ENCODE data around the gene GPRIN2. TPM values are rescaled to one million over a fixed set of nuclear protein-coding genes. Genes with fewer than 3 reads are reported as not detected.

Gene GPRIN2
- total RNA-seq, 2 experiments from 2014 or later: not detected

GRCh38 chr10:46552526-46553237, 3.8 kb downstream of the GPRIN2 start:
- Histone ChIP-seq H3K36me3 (ENCODE audit: insufficient read depth, low read length) (no peaks in the 10 kb centered on the region), H3K27ac (ENCODE audit: low read depth in 1 of 2, low read length in 2 of 2) (no peak overlapping the region), H3K4me3 (ENCODE audit: low read length) (no peak overlapping the region), H3K9me3 (ENCODE audit: control insufficient read depth in 1 of 2, insufficient read depth in 1 of 2, low read length in 2 of 2) (peaks cover 0 to 26% of the 10 kb centered on the region in 2 experiments), H3K27me3 (ENCODE audit: control insufficient read depth in 1 of 2, insufficient read depth in 2 of 2, low read length in 2 of 2) (peaks cover 30 to 35% of the 10 kb centered on the region in 2 experiments), H3K4me1 (ENCODE audit: insufficient read depth, low read length) (peaks cover 6% of the 10 kb centered on the region)
- Mint-ChIP-seq H3K4me1 (ENCODE audit: low read depth) (peaks cover 6% of the 10 kb centered on the region), H3K36me3 (ENCODE audit: low read depth) (no peaks in the 10 kb centered on the region), H3K27me3 (no peaks in the 10 kb centered on the region), H3K27ac (no peak overlapping the region), H3K4me3 (no peak overlapping the region), H3K9me3 (no peaks in the 10 kb centered on the region)
- POLR2A ChIA-PET: no interaction called here
- CTCF ChIA-PET: no interaction called here
- DNase-seq (peak in 2 of 14 experiments; percentile 0 to 2), ATAC-seq (ENCODE audit: poor library complexity) (no peak)
- intact Hi-C loops (cut with DNase I, micrococcal nuclease): loop anchor here in 1 of 2 experiments (10.0 kb wide), 1 partner anchor 1682 kb away; no protein-coding TSS in a partner anchor
- TF ChIP-seq CTCF (IDR thresholded peaks at IDR 0.05): no peak

GRCh38 chr10:46551701-46552525, 4.5 kb downstream of the GPRIN2 start:
- Histone ChIP-seq H3K27me3 (ENCODE audit: control insufficient read depth in 1 of 2, insufficient read depth in 2 of 2, low read length in 2 of 2) (peaks cover 23 to 27% of the 10 kb centered on the region in 2 experiments), H3K36me3 (ENCODE audit: insufficient read depth, low read length) (no peaks in the 10 kb centered on the region), H3K4me3 (ENCODE audit: low read length) (no peak overlapping the region), H3K9me3 (ENCODE audit: control insufficient read depth in 1 of 2, insufficient read depth in 1 of 2, low read length in 2 of 2) (peaks cover 0 to 18% of the 10 kb centered on the region in 2 experiments), H3K27ac (ENCODE audit: low read depth in 1 of 2, low read length in 2 of 2) (no peak overlapping the region), H3K4me1 (ENCODE audit: insufficient read depth, low read length) (peaks cover 6% of the 10 kb centered on the region)
- Mint-ChIP-seq H3K4me3 (no peak overlapping the region), H3K4me1 (ENCODE audit: low read depth) (peaks cover under 1% of the 10 kb centered on the region), H3K9me3 (no peaks in the 10 kb centered on the region), H3K36me3 (ENCODE audit: low read depth) (no peaks in the 10 kb centered on the region), H3K27ac (no peak overlapping the region), H3K27me3 (no peaks in the 10 kb centered on the region)
- DNase-seq: peak in 2 of 14 experiments; percentile 1
- ChIA-PET POLR2A (no interaction called here), CTCF (no interaction called here)
- intact Hi-C loops (cut with DNase I, micrococcal nuclease): loop anchor here in 1 of 2 experiments (2.0 to 10.0 kb wide), 2 partner anchors 21 to 1683 kb away; no protein-coding TSS in a partner anchor
- no peak for ATAC-seq (ENCODE audit: poor library complexity)
- no peak for TF ChIP-seq CTCF (IDR thresholded peaks at IDR 0.05)

- intact Hi-C loops (cut with DNase I, micrococcal nuclease): loop anchor here in 1 of 2 experiments (2.0 to 10.0 kb wide), 2 partner anchors 20 to 1684 kb away; no protein-coding TSS in a partner anchor
- POLR2A ChIA-PET: no interaction called here
- ATAC-seq (ENCODE audit: poor library complexity): no peak
These were observed 5.4 kb downstream of the GPRIN2 start for GRCh38 chr10:46550795-46551700.

More at GRCh38 chr10:46550795-46551700, 5.4 kb downstream of the GPRIN2 start:
- no peaks in the 10 kb centered on the region for H3K27me3 Mint-ChIP-seq
- Histone ChIP-seq H3K27ac (ENCODE audit: low read depth in 1 of 2, low read length in 2 of 2) (no peak overlapping the region), H3K4me3 (ENCODE audit: low read length) (no peak overlapping the region), H3K9me3 (ENCODE audit: control insufficient read depth in 1 of 2, insufficient read depth in 1 of 2, low read length in 2 of 2) (peaks cover 0 to 18% of the 10 kb centered on the region in 2 experiments), H3K27me3 (ENCODE audit: control insufficient read depth in 1 of 2, insufficient read depth in 2 of 2, low read length in 2 of 2) (peaks cover 20 to 21% of the 10 kb centered on the region in 2 experiments), H3K36me3 (ENCODE audit: insufficient read depth, low read length) (no peaks in the 10 kb centered on the region), H3K4me1 (ENCODE audit: insufficient read depth, low read length) (peaks cover under 1% of the 10 kb centered on the region)
- CTCF ChIA-PET: no interaction called here
- peak in 2 of 14 experiments; percentile 0 to 2 for DNase-seq
- no peaks in the 10 kb centered on the region for H3K9me3 Mint-ChIP-seq
- no peak for TF ChIP-seq CTCF (IDR thresholded peaks at IDR 0.05)
- no peaks in the 10 kb centered on the region for H3K4me1 Mint-ChIP-seq (ENCODE audit: low read depth)
- H3K27ac Mint-ChIP-seq: no peak overlapping the region
- H3K36me3 Mint-ChIP-seq (ENCODE audit: low read depth): no peaks in the 10 kb centered on the region
- no peak overlapping the region for H3K4me3 Mint-ChIP-seq
